B cell (primary cell): ENCODE results near the gene IGLL5. TPM values are rescaled to one million over a fixed set of nuclear protein-coding genes. Genes with fewer than 3 reads are reported as not detected.

ENCODE experiments used
- ATAC-seq: fragments of 200-7000 bp; cut with Tn5 transposase; one replicate; pipeline ENCODE4 v1.10.0; 2021; ENCODE audit warnings: low read depth, mild to moderate bottlenecking, moderate number of reproducible peaks, moderate library complexity
- CTCF ChIA-PET: fragments of 350-600 bp; sonication (Branson Sonifier 250); formaldehyde crosslinking; loops from one replicate; lab custom pipeline; 2021; ENCODE audit warnings: antibody characterized with exemption, inconsistent platforms; lab: Charles Lee
- POLR2A ChIA-PET: fragments of 350-600 bp; sonication (Branson Sonifier 250); formaldehyde crosslinking; loops from one replicate; lab custom pipeline; 2021; ENCODE audit warnings: antibody characterized with exemption; lab: Charles Lee
- DNase-seq: peaks from one replicate; pipeline ENCODE4 v3.0.0; 2013
- H2AFZ ChIP-seq: 2 replicates; pipeline ENCODE4 v1.6.1; 2012; ENCODE audit warnings: mild to moderate bottlenecking, low read depth, low read length; ENCODE audit not compliant: insufficient read depth, poor library complexity, severe bottlenecking
- H3K27ac ChIP-seq, 2 donors: 1 replicate in 1 of 2; 2 replicates in 1 of 2; pipeline ENCODE4 v1.5.1; 2012 to 2013; ENCODE audit warnings: low read length in 2 of 2, mild to moderate bottlenecking in 2 of 2, moderate library complexity in 1 of 2
- H3K27me3 ChIP-seq, 4 experiments: fragments of 200-600 bp in 1 of 4; sonication (generic) in 1 of 4; replicated peaks in 1 of 4; 1 replicate in 2 of 4; 2 replicates in 2 of 4; pipeline versions ENCODE4 v1.6.1 to v1.7.0; 2013 to 2016; ENCODE audit warnings: low read length in 3 of 4, mild to moderate bottlenecking in 2 of 4, mixed read lengths in 1 of 4, moderate library complexity in 1 of 4; ENCODE audit not compliant: insufficient read depth in 4 of 4, control insufficient read depth in 3 of 4; ENCODE audit errors: control extremely low read depth in 1 of 4
- H3K36me3 ChIP-seq, 2 experiments: replicated peaks in 1 of 2; 1 replicate in 1 of 2; 2 replicates in 1 of 2; pipeline versions ENCODE4 v1.6.1 to v1.7.1; 2013; ENCODE audit warnings: low read length in 1 of 2; ENCODE audit not compliant: insufficient read depth in 2 of 2, control insufficient read depth in 1 of 2; ENCODE audit errors: control extremely low read depth in 1 of 2, extremely low read depth in 1 of 2
- H3K4me1 ChIP-seq, 2 donors: fragments of 200-600 bp in 1 of 2; sonication (generic) in 1 of 2; 1 replicate in 1 of 2; 2 replicates in 1 of 2; pipeline versions ENCODE4 v1.5.1 to v1.6.1; 2013 to 2017; ENCODE audit warnings: low read length in 2 of 2; ENCODE audit not compliant: control insufficient read depth in 2 of 2, insufficient read depth in 2 of 2
- H3K4me2 ChIP-seq: replicated peaks from 2 replicates; pipeline ENCODE3; 2012; ENCODE audit warnings: mild to moderate bottlenecking, low read depth, low read length; ENCODE audit not compliant: poor library complexity, severe bottlenecking
- H3K4me3 ChIP-seq, 5 experiments: fragments of 200-600 bp in 1 of 5; sonication (generic) in 1 of 5; 1 replicate in 3 of 5; 2 replicates in 2 of 5; pipeline versions ENCODE4 v1.5.1 to v1.7.0; 2011 to 2016; ENCODE audit warnings: low read length in 4 of 5, mild to moderate bottlenecking in 4 of 5, low read depth in 2 of 5, control low read depth in 1 of 5, moderate library complexity in 1 of 5; ENCODE audit not compliant: insufficient read depth in 1 of 5; ENCODE audit errors: control extremely low read depth in 1 of 5, extremely low read depth in 1 of 5
- H3K79me2 ChIP-seq: fragments of 200-600 bp; sonication (generic); one replicate; pipeline ENCODE4 v1.6.0; 2016; ENCODE audit warnings: low read length; ENCODE audit not compliant: control insufficient read depth, insufficient read depth
- H3K9ac ChIP-seq: fragments of 200-600 bp; sonication (generic); 2 replicates; pipeline ENCODE4 v1.6.1; 2017; ENCODE audit warnings: mild to moderate bottlenecking, low read length, moderate library complexity
- H3K9me3 ChIP-seq, 3 donors: one replicate each; pipeline versions ENCODE4 v1.6.1 to v1.7.1; 2013; ENCODE audit warnings: low read length in 2 of 3; ENCODE audit not compliant: control insufficient read depth in 2 of 3, insufficient read depth in 1 of 3; ENCODE audit errors: control extremely low read depth in 1 of 3
- H4K20me1 ChIP-seq: 2 replicates; pipeline ENCODE4 v1.6.0; 2012; ENCODE audit warnings: mild to moderate bottlenecking, low read length; ENCODE audit not compliant: insufficient read depth, control insufficient read depth, poor library complexity, severe bottlenecking
- H3K27ac Mint-ChIP-seq: one replicate; pipeline ENCODE4 v1.8.0; 2021; ENCODE audit warnings: mixed read lengths
- H3K27me3 Mint-ChIP-seq: one replicate; pipeline ENCODE4 v1.8.0; 2021; ENCODE audit warnings: mixed read lengths
- H3K4me1 Mint-ChIP-seq: one replicate; pipeline ENCODE4 v1.8.0; 2021; ENCODE audit warnings: mixed read lengths
- H3K4me3 Mint-ChIP-seq: one replicate; pipeline ENCODE4 v1.8.0; 2021; ENCODE audit warnings: mixed read lengths
- H3K9me3 Mint-ChIP-seq: one replicate; pipeline ENCODE4 v1.8.0; 2022; ENCODE audit warnings: mixed read lengths; ENCODE audit not compliant: insufficient read depth
- CTCF ChIP-seq: fragments of 200-600 bp; IDR thresholded peaks from one replicate; pipeline ENCODE4 v1.8.0; 2022; ENCODE audit warnings: antibody characterized with exemption, mild to moderate bottlenecking
- EZH2 ChIP-seq: IDR thresholded peaks from 2 replicates; pipeline ENCODE4 v1.6.1; 2012; ENCODE audit warnings: borderline replicate concordance, low read depth, mild to moderate bottlenecking, moderate library complexity, low read length; ENCODE audit not compliant: insufficient read depth, poor library complexity, severe bottlenecking
- WGBS: methylation state at CpG from one replicate; pipeline ENCODE4 v1.1.5; 2013; ENCODE audit warnings: missing lambda C conversion rate; ENCODE audit not compliant: insufficient coverage; 5-methylcytosine and 5-hydroxymethylcytosine counted together
- intact Hi-C: fragments of 100-400 bp; cut with micrococcal nuclease; formaldehyde crosslinking; loops from one replicate; pipeline ENCODE4 v1.10.0; 2022
- polyA plus RNA-seq: library from polyadenylated mRNA; depleted of rRNA; stranded (reverse); fragments of >200 nt; gene quantifications from 2 replicates; pipeline ENCODE4 v1.2.3, GENCODE V29; 2012
- total RNA-seq, 2 donors: library from RNA; stranded (reverse); fragments of 120-200 nt in 1 of 2; gene quantifications; 1 replicate in 1 of 2; 2 replicates in 1 of 2; pipeline versions ENCODE4 v1.2.3 to v1.2.4, GENCODE V29; 2013 to 2022

Gene IGLL5
- total and polyA plus RNA-seq, 2 donors (not counting 1 experiment from before 2014, with no cell fraction given): 39.8 to 365 TPM

GRCh38 chr22:22849640-22850610, 37.7 kb upstream of the IGLL5 start:
- Histone ChIP-seq H4K20me1 (no peaks in the 10 kb centered on the region), H3K9ac (no peak overlapping the region), H3K36me3 (no peaks in the 10 kb centered on the region), H3K4me2 (peak overlapping the region; percentile 38), H3K4me1 (peaks cover 28 to 29% of the 10 kb centered on the region in 2 donors), H3K27ac (no peak overlapping the region), H3K27me3 (peaks cover 0 to 3% (median 0%) of the 10 kb centered on the region in 4 experiments), H2AFZ (peak overlapping the region; percentile 2), H3K9me3 (peaks cover 0 to 38% (median 0%) of the 10 kb centered on the region in 3 donors), H3K79me2 (no peaks in the 10 kb centered on the region), H3K4me3 (no peak overlapping the region)
- peaks cover 29% of the 10 kb centered on the region for H3K4me1 Mint-ChIP-seq
- intact Hi-C loops: loop anchor here (5.0 kb wide), 2 partner anchors 33 to 43 kb away; no protein-coding TSS in a partner anchor
- ChIA-PET POLR2A (interaction anchor here (2.3 kb wide), 1 partner anchor 34 kb away, joined by 10 read pairs; no protein-coding TSS in a partner anchor), CTCF (interaction anchor here (0.8 to 15.0 kb wide), 33 partner anchors 8 to 386 kb away, joined by 3 to 412 read pairs (median 7); partner anchors contain the start of gene IGLL5)
- H3K4me3 Mint-ChIP-seq: no peak overlapping the region
- H3K27me3 Mint-ChIP-seq: peaks cover 19% of the 10 kb centered on the region
- H3K9me3 Mint-ChIP-seq: no peaks in the 10 kb centered on the region
- WGBS: 56% methylated on average over 3 of the region's 5 CpGs
- DNase-seq (peak; percentile 52), ATAC-seq (peak; percentile 72)
- H3K27ac Mint-ChIP-seq: peak overlapping the region; percentile 15
- no peak for TF ChIP-seq EZH2
- TF ChIP-seq CTCF: no peak
